Measurements from ENCODE around the gene C16orf54.
"Not testable (repeated sequence)": the region's sequence is repeated elsewhere in the genome, so short reads cannot be mapped to it uniquely, and the experiment has no call there.

The C16orf54 gene

DNA sequence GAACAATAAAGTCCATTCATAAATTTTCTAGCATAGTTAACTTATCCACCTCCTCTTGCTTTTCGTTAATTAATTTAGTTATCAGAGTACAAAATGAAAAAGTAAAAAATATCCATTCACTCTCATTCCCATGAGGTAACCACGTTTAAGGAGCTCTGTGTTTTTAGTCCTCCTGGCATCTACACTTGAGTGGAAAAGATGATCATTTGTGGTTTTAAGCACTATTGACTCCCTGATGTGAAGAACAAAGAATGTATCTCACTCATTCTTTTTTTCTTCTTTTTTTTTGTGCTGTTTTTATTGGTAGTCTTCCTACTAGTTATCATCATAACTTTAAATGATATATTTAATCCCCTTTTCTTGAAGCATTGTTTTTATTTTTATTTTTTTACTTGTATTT, 40.8 kb downstream of the C16orf54 start:
- DNase-seq: no peak

DNA sequence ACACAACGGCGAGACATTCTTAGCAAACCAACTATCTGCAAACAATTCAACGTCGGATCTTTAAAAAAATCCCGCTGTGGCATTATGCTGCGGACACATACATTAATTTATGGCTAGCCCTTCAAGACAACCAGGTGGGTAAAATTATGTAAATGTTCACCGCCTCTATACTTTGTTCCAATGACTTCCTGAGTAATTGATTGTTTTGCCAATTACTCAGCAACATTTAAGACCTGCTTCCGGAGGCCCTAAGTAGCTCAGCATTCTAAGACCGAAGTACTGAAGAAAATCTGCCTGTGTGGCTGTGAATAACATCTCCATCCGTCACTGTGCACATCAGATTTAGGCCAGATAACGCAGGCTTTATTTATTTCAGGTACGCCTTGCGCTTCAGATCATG, 43.5 kb downstream of the C16orf54 start:
- peak; percentile 72 for DNase-seq

DNA sequence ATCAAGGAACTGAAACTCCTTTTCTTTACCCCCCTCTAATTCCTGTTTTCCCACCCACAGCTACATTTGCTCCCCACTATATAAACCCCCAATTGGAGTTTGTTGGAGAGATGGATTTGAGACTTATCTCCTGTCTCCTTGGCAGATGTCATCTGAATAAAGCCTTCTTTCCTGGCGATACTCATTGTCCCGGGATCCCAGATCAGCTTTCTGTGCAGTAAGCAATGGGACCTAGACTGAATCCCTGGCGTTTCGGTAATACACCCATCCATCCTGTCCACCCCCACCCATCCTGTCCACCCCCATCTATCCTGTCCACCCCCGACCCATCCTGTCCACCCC, 44.6 kb downstream of the C16orf54 start:
- DNase-seq: no peak

DNA sequence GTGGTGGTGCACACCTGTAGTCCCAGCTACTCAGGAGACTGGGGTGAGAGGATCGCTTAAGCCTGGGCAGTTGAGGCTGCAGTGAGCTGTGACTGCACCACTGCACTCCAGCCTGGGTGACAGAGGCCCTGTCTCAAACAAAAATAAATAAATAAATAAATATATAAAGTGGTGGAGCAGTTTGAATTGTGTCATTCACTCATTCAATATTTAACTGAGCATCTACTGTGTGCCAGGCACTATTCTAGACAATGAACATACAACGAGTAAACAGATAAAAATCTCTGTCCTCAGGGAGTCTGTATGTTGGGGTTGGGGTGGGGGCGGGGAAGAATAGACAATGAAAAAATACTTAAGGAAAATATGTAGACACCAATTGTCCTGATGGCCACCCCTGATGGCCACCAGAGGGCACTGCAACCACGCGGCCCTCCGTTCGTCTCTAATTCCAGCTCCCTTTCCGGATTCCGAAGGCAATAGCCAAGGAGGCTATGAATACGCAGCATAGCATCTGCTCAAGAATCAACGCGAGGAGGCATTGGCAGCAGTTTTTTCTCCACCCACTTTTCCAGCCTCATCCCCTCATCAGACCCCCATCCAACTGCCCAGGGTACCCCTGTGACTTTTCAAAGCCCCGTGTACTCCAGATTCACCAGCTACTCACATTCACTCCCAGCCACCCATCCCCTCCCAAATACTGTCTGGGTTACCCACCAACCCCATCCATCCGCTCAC, 45.4 kb downstream of the C16orf54 start:
- DNase-seq: peak; percentile 82

DNA sequence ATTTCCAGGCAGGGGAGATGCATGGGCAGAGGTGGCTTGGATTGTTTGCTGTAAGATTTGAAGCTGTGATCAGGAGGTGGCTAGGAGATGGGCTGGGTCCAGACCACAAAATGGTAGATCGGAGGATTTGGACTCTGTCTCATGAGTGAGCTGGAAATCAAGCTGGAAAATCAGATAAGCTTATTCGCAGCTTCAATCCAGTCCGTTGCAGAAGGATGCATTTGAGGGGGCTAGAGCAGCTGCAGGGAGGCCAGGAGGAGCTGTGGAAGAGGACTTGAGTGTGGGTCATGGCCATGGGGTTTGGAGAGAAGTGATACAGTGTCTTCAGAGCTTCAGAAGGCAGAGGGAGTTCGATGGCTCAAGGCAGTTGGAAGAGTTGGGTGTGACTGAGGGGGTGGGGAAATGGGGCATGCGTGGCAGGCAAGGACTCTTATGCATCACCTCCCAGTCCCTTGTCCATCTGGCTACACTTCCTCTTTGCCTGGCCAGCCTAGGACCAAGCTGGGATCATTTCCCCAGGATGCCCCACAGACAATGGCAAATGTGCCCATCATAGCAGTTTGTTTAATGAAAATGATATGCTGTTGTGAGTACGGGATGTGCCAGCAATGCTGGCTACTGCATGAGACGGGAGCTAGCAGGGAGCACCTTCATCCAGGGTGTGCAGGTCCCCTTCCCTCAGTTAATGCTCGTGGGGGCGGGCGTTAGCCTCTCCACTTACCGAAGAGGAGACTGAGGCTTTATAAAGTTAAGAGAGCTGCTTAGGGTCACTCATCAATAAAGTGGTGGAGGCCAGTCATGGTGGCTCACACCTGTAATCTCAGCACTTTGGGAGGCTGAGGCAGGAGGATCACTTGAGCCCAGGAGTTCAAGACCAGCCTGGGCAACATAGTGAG, 46.2 kb downstream of the C16orf54 start:
- no peak for DNase-seq

DNA sequence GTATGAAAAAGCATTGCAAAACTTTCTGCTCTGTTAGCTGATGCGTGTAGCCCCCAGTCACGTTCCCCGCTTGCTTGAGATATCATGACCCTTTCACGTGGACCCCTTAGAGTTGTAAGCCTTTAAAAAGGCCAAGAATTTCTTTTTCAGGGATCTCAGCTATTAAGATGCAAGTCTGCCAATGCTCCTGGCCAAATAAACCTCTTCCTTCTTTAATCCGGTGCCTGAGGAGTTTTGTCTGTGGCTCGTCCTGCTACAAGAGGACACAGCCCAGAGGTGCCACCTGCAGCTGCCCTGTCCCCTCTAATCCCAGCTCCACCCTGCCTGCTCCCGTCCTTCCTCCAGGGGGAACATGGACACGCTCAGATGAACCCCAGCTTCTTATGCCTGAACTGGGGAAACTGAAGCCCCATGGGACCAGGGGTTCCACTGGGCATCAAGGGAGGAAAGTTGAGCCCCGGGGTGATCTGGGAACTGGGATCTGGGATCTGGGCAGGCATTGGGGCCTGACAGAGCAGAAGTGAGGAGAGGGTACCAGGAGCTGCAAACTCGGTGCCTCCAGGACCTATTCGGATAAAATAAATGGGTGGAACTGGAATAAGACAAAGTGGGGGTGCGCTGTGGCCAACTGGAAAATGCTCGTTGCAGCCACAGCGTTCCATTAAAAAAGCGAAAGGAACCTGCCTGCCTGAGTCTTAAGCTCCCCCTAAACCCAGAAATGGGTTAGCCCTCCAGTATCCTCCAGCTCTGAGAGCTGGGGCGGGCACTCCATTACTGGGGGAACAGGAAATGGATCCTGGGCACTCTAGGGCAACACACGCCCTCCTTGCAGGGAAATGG, 47.1 kb downstream of the C16orf54 start:
- DNase-seq: no peak

DNA sequence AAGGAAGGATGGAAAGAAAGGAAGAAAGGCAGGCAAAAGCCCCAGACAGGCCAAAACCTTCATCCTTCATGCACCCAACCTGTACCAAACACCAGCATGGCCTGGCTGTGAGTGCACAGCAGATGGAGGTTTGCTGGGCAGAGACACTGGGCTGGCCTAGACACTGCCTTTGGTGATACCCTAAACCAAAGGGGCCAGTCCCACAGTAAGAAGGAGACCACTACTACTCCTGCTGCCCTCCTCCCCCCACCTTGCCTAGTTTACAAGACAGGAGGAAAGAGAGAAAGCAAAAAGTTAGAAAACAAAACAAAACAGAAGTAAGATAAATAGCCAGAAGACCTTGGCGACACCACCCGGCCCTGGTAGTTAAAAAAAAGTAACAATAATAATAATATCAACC, 47.7 kb downstream of the C16orf54 start:
- DNase-seq: no peak

DNA sequence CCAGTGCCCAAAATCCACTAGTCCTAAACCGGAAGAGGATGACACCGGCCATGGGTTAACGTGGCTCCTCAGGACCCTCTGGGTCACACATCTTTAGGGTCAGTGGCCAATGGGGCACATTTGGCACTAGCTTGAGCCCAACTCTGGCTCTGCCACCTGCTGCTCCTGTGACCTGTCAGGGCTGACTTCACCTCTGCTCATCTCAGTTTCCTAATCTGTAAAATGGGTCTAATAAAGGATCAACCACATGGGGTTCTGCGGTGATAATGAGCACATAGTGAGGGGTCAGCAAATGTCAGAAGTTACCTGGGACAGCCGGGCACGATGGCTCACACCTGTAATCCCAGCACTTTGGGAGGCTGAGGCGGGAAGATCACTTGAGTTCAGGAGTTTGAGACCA, 48.4 kb downstream of the C16orf54 start:
- DNase-seq: no peak

DNA sequence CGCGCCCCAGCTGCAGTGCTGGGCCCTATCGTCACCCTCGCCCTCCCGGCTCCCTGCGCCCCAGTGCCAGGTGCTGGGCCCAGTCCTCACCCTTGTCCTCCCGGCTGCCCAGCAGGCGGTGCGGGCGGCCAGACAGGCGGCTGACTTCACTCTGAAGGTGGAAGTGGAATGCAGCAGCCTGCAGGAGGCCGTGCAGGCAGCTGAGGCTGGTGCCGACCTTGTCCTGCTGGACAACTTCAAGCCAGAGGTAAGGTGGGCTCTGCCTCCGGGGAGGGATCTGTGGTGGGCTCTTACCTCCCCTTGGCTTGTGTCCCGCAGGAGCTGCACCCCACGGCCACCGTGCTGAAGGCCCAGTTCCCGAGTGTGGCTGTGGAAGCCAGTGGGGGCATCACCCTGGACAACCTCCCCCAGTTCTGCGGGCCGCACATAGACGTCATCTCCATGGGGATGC, 48.9 kb downstream of the C16orf54 start:
- no peak for DNase-seq

DNA sequence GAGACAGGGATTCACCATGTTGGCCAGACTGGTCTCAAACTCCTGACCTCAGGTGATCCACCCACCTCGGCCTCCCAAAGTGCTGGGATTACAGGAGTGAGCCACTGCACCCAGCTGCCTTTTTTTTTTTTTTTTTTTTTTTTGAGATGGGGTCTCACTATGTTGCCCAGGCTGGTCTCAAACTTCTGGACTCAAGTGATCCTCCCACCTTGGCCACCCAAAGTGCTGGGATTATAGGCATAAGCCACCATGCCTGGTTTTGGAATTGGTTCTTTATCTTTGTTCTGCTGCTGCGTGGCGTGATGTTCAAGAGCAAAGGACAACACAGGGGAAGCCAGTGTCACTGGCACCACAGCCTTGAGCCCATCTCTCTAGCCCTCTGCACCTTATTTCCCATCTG, 50.1 kb downstream of the C16orf54 start:
- DNase-seq: not testable (repeated sequence)

DNA sequence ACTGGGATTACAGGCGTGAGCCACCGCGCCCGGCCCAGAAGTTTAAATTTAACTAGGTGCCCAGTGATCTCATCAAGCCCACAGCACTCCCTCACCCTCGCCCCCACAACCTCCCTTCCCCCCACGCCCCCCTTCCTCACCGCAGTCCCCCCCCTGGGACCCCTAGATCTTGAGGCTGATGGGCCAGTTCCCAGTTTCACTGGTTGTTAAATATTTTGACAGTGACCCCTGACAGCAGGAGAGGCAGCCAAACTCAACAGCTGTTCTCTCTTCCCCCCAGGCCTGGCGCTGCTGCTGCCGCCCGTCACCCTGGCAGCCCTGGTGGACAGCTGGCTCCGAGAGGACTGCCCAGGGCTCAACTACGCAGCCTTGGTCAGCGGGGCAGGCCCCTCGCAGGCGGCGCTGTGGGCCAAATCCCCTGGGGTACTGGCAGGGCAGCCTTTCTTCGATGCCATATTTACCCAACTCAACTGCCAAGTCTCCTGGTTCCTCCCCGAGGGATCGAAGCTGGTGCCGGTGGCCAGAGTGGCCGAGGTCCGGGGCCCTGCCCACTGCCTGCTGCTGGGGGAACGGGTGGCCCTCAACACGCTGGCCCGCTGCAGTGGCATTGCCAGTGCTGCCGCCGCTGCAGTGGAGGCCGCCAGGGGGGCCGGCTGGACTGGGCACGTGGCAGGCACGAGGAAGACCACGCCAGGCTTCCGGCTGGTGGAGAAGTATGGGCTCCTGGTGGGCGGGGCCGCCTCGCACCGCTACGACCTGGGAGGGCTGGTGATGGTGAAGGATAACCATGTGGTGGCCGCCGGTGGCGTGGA, 51.2 kb downstream of the C16orf54 start:
- DNase-seq: no peak

DNA sequence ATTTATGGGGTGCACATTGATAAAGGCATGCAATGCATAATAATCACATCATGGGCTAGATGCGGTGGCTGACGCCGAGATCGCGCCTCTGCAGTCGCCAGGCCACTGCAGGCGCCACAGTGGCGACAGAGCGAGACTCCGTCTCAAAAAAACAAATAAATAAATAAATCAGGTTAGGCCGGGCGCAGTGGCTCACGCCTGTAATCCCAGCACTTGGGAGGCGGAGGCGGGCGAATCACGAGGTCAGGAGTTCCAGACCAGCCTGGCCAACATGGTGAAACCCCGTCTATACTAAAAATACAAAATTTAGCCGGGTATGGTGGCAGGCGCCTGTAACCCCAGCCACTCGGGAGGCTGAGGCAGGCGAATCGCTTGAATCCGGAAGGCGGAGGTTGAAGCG, 53.2 kb downstream of the C16orf54 start:
- not testable (repeated sequence) for DNase-seq
